Motor neuron (in vitro differentiated cells): ENCODE results near the gene TBCC. TPM values are rescaled to one million over a fixed set of nuclear protein-coding genes. Genes with fewer than 3 reads are reported as not detected.

Experiments used
- ATAC-seq, 8 experiments: fragments of 200-7000 bp; cut with Tn5 transposase; replicated peaks in 6 of 8; 2 replicates each; pipeline ENCODE4 v1.8.0; 2021; ENCODE audit warnings: mild to moderate bottlenecking in 8 of 8, moderate library complexity in 8 of 8
- H3K27ac ChIP-seq, 2 donors: fragments of 250-450 bp; sonication (Bioruptor Pico); 2 replicates each; pipeline ENCODE4 v1.9.0; 2021; ENCODE audit warnings: antibody characterized with exemption in 2 of 2, mild to moderate bottlenecking in 2 of 2, moderate library complexity in 1 of 2
- H3K4me1 ChIP-seq, 2 donors: fragments of 250-450 bp; sonication (Bioruptor Pico); replicated peaks in 1 of 2; 2 replicates each; pipeline ENCODE4 v1.6.1; 2021; ENCODE audit warnings: antibody characterized with exemption in 2 of 2, mild to moderate bottlenecking in 2 of 2, moderate library complexity in 1 of 2
- H3K4me3 ChIP-seq, 5 donors: fragments of 250-450 bp; sonication (Bioruptor Pico); 2 replicates each; pipeline ENCODE4 v1.9.0; 2021; ENCODE audit warnings: antibody characterized with exemption in 5 of 5, mild to moderate bottlenecking in 5 of 5, moderate library complexity in 4 of 5
- WGBS, 10 experiments: fragments of 450-650 bp; shearing (Covaris generic); methylation state at CpG; one replicate each; pipeline ENCODE4 v1.0.0; 2022; 5-methylcytosine and 5-hydroxymethylcytosine counted together
- in situ Hi-C, 9 experiments: fragments of 400-800 bp; cut with MboI; loops; one replicate each; pipeline ENCODE4 v1.15.0; 2021; ENCODE audit warnings: low sequenced_read_pairs in 9 of 9, low pct_unique_long_range_greater_than_20kb in 2 of 9; ENCODE audit not compliant: unreplicated experiment in 9 of 9
- total RNA-seq, 8 experiments: library from RNA; unstranded; fragments of 300-600 nt; gene quantifications; 2 replicates each; pipeline versions ENCODE4 v1.2.3 to v1.2.4, GENCODE V29; 2022

Gene TBCC
- total RNA-seq, 8 experiments from 2014 or later: 24.5 to 47.9 (median 34.5) TPM

DNA sequence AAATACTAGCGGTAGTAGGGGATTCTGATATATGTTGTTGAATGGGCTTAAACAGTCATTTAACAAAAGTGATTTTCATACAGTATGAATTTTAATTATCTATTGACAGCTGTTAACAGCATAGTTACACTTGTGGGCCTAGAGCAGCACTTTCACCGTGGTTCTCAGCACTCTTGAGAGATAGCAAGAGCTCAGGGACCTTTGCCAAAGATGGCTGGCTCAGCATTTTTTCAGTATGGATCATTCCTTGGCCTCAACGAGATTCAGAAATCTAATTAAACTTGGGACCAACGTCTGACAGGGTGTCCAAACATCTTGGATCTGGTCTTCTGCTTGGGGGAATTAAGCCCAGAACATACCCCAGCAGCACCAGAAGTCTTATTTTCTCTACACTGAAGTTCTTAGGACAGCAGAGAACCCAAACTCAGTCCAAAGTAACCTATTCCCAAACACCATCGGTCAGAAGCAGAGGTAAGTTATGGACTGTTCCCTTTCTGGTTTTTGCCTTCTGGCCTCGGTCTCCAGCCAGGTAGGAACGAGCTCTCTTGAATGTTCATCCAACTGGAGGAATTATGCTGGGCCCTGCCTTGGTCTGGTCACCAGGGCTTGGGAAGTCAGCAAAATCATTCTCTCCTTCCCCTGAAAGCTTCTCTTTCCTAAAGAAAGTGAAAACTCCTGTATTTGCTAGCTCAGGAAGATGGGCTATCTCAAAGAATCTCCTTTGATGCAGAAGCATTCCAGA, 49.2 kb downstream of the TBCC start:
- in situ Hi-C loops: loop anchor here in 1 of 9 experiments (25.0 kb wide), 1 partner anchor 166 kb away; no protein-coding TSS in a partner anchor
- 48 to 97% (median 85%) methylated on average over 1 to 6 of the region's 7 CpGs; no CpG with 5 or more reads in 1 of the 10 experiments for WGBS, 10 experiments
- no peak overlapping the region for H3K4me3 ChIP-seq
- H3K4me1 ChIP-seq: no peaks in the 10 kb centered on the region
- H3K27ac ChIP-seq: no peak overlapping the region
- ATAC-seq: no peak

DNA sequence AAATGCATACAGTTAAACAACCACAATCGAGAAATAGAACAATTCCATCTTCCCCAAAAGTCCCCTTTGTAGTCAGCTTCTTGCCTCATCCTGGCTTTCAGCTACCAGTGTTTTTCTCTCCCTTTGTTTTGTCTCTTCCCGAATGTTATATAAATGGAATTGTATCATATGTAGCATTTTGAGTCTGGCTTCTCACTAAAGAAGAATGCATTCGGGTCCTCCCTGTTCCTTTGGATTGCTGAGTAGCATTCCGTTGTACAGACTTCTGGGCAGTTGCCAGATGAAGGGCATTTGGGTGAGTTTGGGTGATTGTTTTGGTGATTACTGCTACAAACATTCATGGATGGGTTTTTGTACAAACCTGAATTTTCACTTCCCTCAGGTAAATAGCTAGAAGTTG, 51.3 kb downstream of the TBCC start:
- peak in 1 of 8 experiments; percentile 21 for ATAC-seq
- Histone ChIP-seq H3K27ac (no peak overlapping the region), H3K4me3 (no peak overlapping the region), H3K4me1 (no peaks in the 10 kb centered on the region)
- WGBS, 10 experiments: 27 to 100% (median 89%) methylated on average over 1 to 4 of the region's 4 CpGs
- in situ Hi-C loops: loop anchor here in 1 of 9 experiments (25.0 kb wide), 1 partner anchor 168 kb away; no protein-coding TSS in a partner anchor

Other genes with a start within 250 kb of the TBCC start
- gene UBR2, start 182.1 kb downstream of the TBCC start, total RNA-seq: 10 to 100 TPM; 13.4 to 38.9 (median 19.0) TPM
- 1 to 10 TPM in 3 of 8 experiments, under 1 TPM in 5; 0.11 to 1.9 (median 0.51) TPM for gene PRPH2, start 23.5 kb downstream of the TBCC start, total RNA-seq
- 10 to 100 TPM in 1 of 8 experiments, 1 to 10 TPM in 7; 4.0 to 10.4 (median 8.8) TPM for gene BICRAL, start 35.9 kb upstream of the TBCC start, total RNA-seq
- gene RPL7L1, start 133.5 kb upstream of the TBCC start, total RNA-seq: 100 to 1,000 TPM in 5 of 8 experiments, 10 to 100 TPM in 3; 69.1 to 186 (median 109) TPM
- gene PTCRA, start 169.9 kb upstream of the TBCC start, total RNA-seq: under 1 TPM in 1 of 8 experiments, not detected in 7; 0.45 TPM
- gene CNPY3, start 183.4 kb upstream of the TBCC start, total RNA-seq: 10 to 100 TPM; 29.6 to 49.1 (median 33.4) TPM
- gene GNMT, start 214.7 kb upstream of the TBCC start, total RNA-seq: under 1 TPM in 6 of 8 experiments, not detected in 2; 0.11 to 0.62 (median 0.38) TPM
- 10 to 100 TPM in 7 of 8 experiments, 1 to 10 TPM in 1; 8.6 to 24.3 (median 18.0) TPM for gene PEX6, start 233.1 kb upstream of the TBCC start, total RNA-seq
- gene PPP2R5D, start 238.5 kb upstream of the TBCC start, total RNA-seq: 10 to 100 TPM; 18.4 to 40.4 (median 29.4) TPM